ENCODE measurements around the gene PFN3. TPM values are rescaled to one million over a fixed set of nuclear protein-coding genes. Genes with fewer than 3 reads are reported as not detected.

The PFN3 gene
- total and polyA plus RNA-seq, 7 donors = not detected

DNA sequence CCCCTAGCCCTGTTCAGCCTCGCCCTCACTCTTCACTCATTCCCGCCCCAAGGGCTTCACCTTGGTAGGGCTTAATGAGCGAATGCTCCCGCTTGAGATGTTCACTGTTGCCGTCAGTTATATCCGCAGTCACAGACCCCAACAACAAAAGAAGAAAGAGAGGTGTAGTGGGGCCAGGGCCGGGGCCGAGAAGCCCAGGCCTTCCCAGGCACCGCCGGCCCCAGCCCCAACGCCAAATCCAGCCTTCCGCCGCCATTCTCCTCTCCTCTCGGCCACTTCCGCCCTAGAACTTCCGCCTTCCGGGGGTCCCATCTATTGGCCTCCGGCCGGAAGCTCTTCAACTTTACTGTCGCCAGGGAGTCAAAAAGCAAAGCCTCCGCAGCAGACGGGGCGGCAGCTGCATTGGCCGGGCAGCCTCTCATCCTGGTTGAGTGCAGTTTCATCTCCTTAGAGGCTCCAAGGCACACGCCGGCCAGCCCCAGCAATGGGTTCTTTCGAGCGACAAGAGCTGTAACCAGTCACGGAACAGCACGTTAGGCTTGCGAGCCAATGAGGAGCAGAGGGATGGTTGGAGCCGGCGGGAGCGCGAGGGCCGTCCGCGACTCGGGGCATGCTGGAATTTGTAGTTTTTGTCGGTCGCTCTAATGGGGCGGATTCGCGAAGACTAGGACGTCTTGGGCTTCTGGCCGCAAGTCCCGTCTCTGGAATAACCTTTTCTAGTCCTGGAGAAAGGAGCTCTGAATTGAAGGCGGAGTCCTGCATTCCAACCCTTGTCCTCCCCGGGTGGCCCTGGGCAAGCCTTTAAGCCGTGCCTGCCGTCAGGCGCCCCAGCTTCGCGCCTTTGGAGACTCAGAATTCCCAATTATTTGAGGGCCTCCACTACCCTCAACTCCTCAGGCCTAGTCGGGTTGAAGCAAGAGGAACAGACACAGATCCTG lies 48.8 kb downstream of the PFN3 start, which contains the start of gene LMAN2:
Gene LMAN2, minus strand, starts transcription at position 277 of the 938 bp plus-strand sequence. Its CDS starts 21 bp downstream, at position 256.
- H3K27me3 ChIP-seq (ENCODE audit: insufficient read depth in 3 of 3, low read length in 2 of 3) = no peaks in the 10 kb centered on the region
- no peaks in the 10 kb centered on the region for H3K9me3 ChIP-seq
- peaks cover 21% of the 10 kb centered on the region for H3K4me1 ChIP-seq
- 5 to 7% (median 6%) methylated on average over 55 of the region's 55 CpGs for WGBS, 3 donors
- peak within 1 kb of the TSS; percentile 94 for H3K4me3 ChIP-seq
- intact Hi-C loops (cut with DNase I) = loop anchor here in 1 of 2 donors (5.0 kb wide), 1 partner anchor 39 kb away; the partner anchor contains the start of gene MXD3
- H3K36me3 ChIP-seq (ENCODE audit: insufficient read depth in 1 of 2, low read depth in 1 of 2) = peaks cover 9 to 25% of the 10 kb centered on the region in 2 donors
- ATAC-seq = peak; percentile 97 to 99 (median 98)
- DNase-seq = peak; percentile 91 to 96
- TF ChIP-seq CTCF (IDR thresholded peaks at IDR 0.05) = no peak
- peak within 1 kb of the TSS; percentile 94 for H3K27ac ChIP-seq

GRCh38 chr5:177350776-177351391 lies 49.6 kb downstream of the PFN3 start:
- peak in 1 of 2 donors; percentile 57 for DNase-seq
- intact Hi-C loops (cut with DNase I) = loop anchor here in 1 of 2 donors (5.0 kb wide), 1 partner anchor 39 kb away; the partner anchor contains the start of gene MXD3
- no peaks in the 10 kb centered on the region for H3K27me3 ChIP-seq (ENCODE audit: insufficient read depth in 3 of 3, low read length in 2 of 3)

More at GRCh38 chr5:177350776-177351391, 49.6 kb downstream of the PFN3 start:
- TF ChIP-seq CTCF (IDR thresholded peaks at IDR 0.05) = no peak
- H3K4me3 ChIP-seq = peak overlapping the region; percentile 94
- peaks cover 21% of the 10 kb centered on the region for H3K4me1 ChIP-seq
- WGBS, 3 donors = 13 to 15% (median 14%) methylated on average over 19 of the region's 19 CpGs
- peak in 3 of 4 donors; percentile 31 to 39 (median 31) for ATAC-seq
- H3K9me3 ChIP-seq = no peaks in the 10 kb centered on the region
- H3K27ac ChIP-seq = peak overlapping the region; percentile 94
- H3K36me3 ChIP-seq (ENCODE audit: insufficient read depth in 1 of 2, low read depth in 1 of 2) = peaks cover 9 to 26% of the 10 kb centered on the region in 2 donors

Other genes with a start within 250 kb of the PFN3 start
- 10 to 100 TPM; 14.9 to 21.1 (median 20.1) TPM for gene RAB24, start 96.9 kb downstream of the PFN3 start, total RNA-seq
- gene RAB24, start 96.9 kb downstream of the PFN3 start, polyA plus RNA-seq = 10 to 100 TPM; 29.4 to 38.2 (median 37.4) TPM
- 10 to 100 TPM; 19.9 to 66.8 (median 44.3) TPM for gene PRELID1, start 96.9 kb downstream of the PFN3 start, total RNA-seq
- 100 to 1,000 TPM in 1 of 3 donors, 10 to 100 TPM in 2; 44.3 to 201 (median 56.8) TPM for gene PRELID1, start 96.9 kb downstream of the PFN3 start, polyA plus RNA-seq
- gene MXD3, start 88.8 kb downstream of the PFN3 start, total RNA-seq = 1 to 10 TPM; 2.3 to 4.2 (median 2.8) TPM
- gene MXD3, start 88.8 kb downstream of the PFN3 start, polyA plus RNA-seq = 1 to 10 TPM in 2 of 3 donors, under 1 TPM in 1; 0.80 to 2.1 (median 1.3) TPM
- gene LMAN2, start 49.0 kb downstream of the PFN3 start, total RNA-seq = 10 to 100 TPM; 28.7 to 55.8 (median 43.1) TPM
- 100 to 1,000 TPM; 103 to 193 (median 162) TPM for gene LMAN2, start 49.0 kb downstream of the PFN3 start, polyA plus RNA-seq
- 10 to 100 TPM in 3 of 4 donors, 1 to 10 TPM in 1; 5.5 to 23.2 (median 10.5) TPM for gene RGS14, start 42.7 kb downstream of the PFN3 start, total RNA-seq
- gene RGS14, start 42.7 kb downstream of the PFN3 start, polyA plus RNA-seq = 10 to 100 TPM in 1 of 3 donors, 1 to 10 TPM in 2; 3.6 to 10.0 (median 6.7) TPM
- gene SLC34A1, start 16.2 kb downstream of the PFN3 start, total RNA-seq = not detected
- gene SLC34A1, start 16.2 kb downstream of the PFN3 start, polyA plus RNA-seq = not detected
- under 1 TPM in 1 of 4 donors, not detected in 3; 0.40 TPM for gene F12, start 8.9 kb upstream of the PFN3 start, total RNA-seq
- under 1 TPM; 0.06 to 0.81 (median 0.09) TPM for gene F12, start 8.9 kb upstream of the PFN3 start, polyA plus RNA-seq
- gene GRK6, start 26.0 kb upstream of the PFN3 start, total RNA-seq = 10 to 100 TPM; 15.8 to 22.6 (median 19.1) TPM
- 10 to 100 TPM; 12.3 to 14.6 (median 13.2) TPM for gene GRK6, start 26.0 kb upstream of the PFN3 start, polyA plus RNA-seq
- gene PRR7, start 46.2 kb upstream of the PFN3 start, total RNA-seq = 1 to 10 TPM in 3 of 4 donors, under 1 TPM in 1; 0.88 to 2.6 (median 1.8) TPM
- gene PRR7, start 46.2 kb upstream of the PFN3 start, polyA plus RNA-seq = 1 to 10 TPM in 1 of 3 donors, under 1 TPM in 2; 0.39 to 3.8 (median 0.48) TPM
- gene DBN1, start 73.0 kb upstream of the PFN3 start, total RNA-seq = 10 to 100 TPM; 17.7 to 28.4 (median 24.3) TPM
- 10 to 100 TPM in 2 of 3 donors, 1 to 10 TPM in 1; 8.1 to 20.8 (median 20.1) TPM for gene DBN1, start 73.0 kb upstream of the PFN3 start, polyA plus RNA-seq
- gene PDLIM7, start 96.9 kb upstream of the PFN3 start, total RNA-seq = 100 to 1,000 TPM; 134 to 221 (median 161) TPM
- gene PDLIM7, start 96.9 kb upstream of the PFN3 start, polyA plus RNA-seq = 100 to 1,000 TPM; 174 to 254 (median 221) TPM
- 1 to 10 TPM; 2.4 to 5.4 (median 3.1) TPM for gene DOK3, start 109.2 kb upstream of the PFN3 start, total RNA-seq
- 1 to 10 TPM in 2 of 3 donors, under 1 TPM in 1; 0.44 to 5.0 (median 3.8) TPM for gene DOK3, start 109.2 kb upstream of the PFN3 start, polyA plus RNA-seq
- 10 to 100 TPM; 37.2 to 41.0 (median 40.2) TPM for gene DDX41, start 116.3 kb upstream of the PFN3 start, total RNA-seq
- 10 to 100 TPM; 45.6 to 71.6 (median 57.3) TPM for gene DDX41, start 116.3 kb upstream of the PFN3 start, polyA plus RNA-seq
- 10 to 100 TPM; 27.2 to 36.7 (median 30.3) TPM for gene FAM193B, start 153.9 kb upstream of the PFN3 start, total RNA-seq
- gene FAM193B, start 153.9 kb upstream of the PFN3 start, polyA plus RNA-seq = 10 to 100 TPM; 26.9 to 31.2 (median 27.0) TPM
- 10 to 100 TPM; 47.5 to 71.9 (median 56.7) TPM for gene TMED9, start 191.5 kb upstream of the PFN3 start, total RNA-seq
- gene TMED9, start 191.5 kb upstream of the PFN3 start, polyA plus RNA-seq = 100 to 1,000 TPM in 2 of 3 donors, 10 to 100 TPM in 1; 78.3 to 185 (median 115) TPM
- 10 to 100 TPM; 12.7 to 18.5 (median 14.1) TPM for gene B4GALT7, start 199.5 kb upstream of the PFN3 start, total RNA-seq
- gene B4GALT7, start 199.5 kb upstream of the PFN3 start, polyA plus RNA-seq = 10 to 100 TPM; 13.0 to 23.1 (median 15.1) TPM